SK-N-MC (cell line): ENCODE measurements around the gene CCL1.

Experiments
- DNase-seq: peaks from one replicate; pipeline ENCODE4 v3.0.0-alpha.2; 2011; ENCODE audit warnings: low read depth, low spot score
- H3K27ac ChIP-seq: fragments of 200-600 bp; sonication (generic); 2 replicates; pipeline ENCODE4 v1.5.1; 2016; ENCODE audit warnings: mixed run types
- H3K36me3 ChIP-seq: fragments of 200-600 bp; sonication (generic); 2 replicates; pipeline ENCODE4 v1.6.1; 2017; ENCODE audit warnings: antibody characterized with exemption, low read length, mixed read lengths; ENCODE audit not compliant: insufficient read depth
- H3K4me3 ChIP-seq: fragments of 200-600 bp; sonication (generic); 2 replicates; pipeline ENCODE4 v1.5.1; 2016
- H3K9ac ChIP-seq: fragments of 200-600 bp; sonication (generic); 2 replicates; pipeline ENCODE4 v1.8.0; 2017; ENCODE audit warnings: mixed run types, mixed read lengths; ENCODE audit not compliant: insufficient read length
- H3K9me3 ChIP-seq: fragments of 200-600 bp; sonication (generic); 2 replicates; pipeline ENCODE4 v1.6.1; 2017; ENCODE audit warnings: low read depth, mild to moderate bottlenecking, antibody characterized with exemption, low read length, moderate library complexity, mixed read lengths
- EZH2 ChIP-seq: fragments of 200-600 bp; sonication (generic); IDR thresholded peaks from one replicate; pipeline ENCODE4 v1.6.1; 2017; ENCODE audit warnings: antibody characterized with exemption
- FOXP2 ChIP-seq: optimal IDR thresholded peaks from 2 replicates; pipeline ENCODE3; 2011; ENCODE audit warnings: mild to moderate bottlenecking, moderate library complexity; ENCODE audit not compliant: insufficient read depth; ENCODE audit errors: extremely low read length, control extremely low read depth
- POLR2AphosphoS5 ChIP-seq: IDR thresholded peaks from 2 replicates; pipeline ENCODE4 v1.6.1; 2012; ENCODE audit warnings: mild to moderate bottlenecking, low read depth, low read length, borderline replicate concordance

CCL1 gene

DNA sequence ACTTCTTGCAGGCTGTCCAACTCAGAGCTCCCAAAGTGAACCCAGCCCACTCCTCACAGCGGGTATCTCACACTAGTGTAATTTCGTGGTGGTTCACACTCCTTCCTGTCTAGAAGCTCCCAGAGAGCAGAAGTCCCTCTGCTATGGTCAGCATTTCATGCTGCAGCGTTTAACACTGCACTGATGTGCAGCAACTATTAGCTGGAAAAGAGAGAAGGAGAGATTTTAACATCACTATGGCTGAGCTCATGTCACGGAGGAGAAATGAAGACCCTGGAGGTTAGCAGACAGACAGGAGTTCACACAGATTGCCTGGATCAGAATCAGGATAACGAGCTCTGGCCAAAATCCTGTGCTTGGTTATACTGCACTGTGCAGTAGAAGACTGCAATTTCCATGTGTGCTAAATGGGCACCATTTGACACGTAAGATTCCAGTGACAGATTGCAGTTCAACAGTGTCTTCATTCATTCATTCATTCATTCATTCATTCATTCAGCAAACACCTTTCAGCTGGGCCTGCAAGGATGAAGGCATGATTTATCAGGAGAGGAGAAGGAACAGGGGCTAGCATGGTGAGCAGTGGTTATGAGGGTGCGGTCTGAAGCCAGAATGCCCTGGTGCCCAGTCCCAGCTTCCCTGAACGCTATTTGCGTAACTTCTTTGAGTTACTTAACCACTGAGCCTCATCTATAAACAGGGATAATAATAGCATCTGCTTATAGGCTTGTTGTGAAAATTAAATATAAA lies 5.3 kb upstream of the CCL1 start:
- H3K27ac ChIP-seq: no peak overlapping the region
- no peaks in the 10 kb centered on the region for H3K9me3 ChIP-seq
- no peak for TF ChIP-seq POLR2AphosphoS5
- no peak for TF ChIP-seq EZH2
- no peak for TF ChIP-seq FOXP2
- H3K9ac ChIP-seq: no peak overlapping the region
- no peak overlapping the region for H3K4me3 ChIP-seq
- H3K36me3 ChIP-seq: no peaks in the 10 kb centered on the region
- no peak for DNase-seq

DNA sequence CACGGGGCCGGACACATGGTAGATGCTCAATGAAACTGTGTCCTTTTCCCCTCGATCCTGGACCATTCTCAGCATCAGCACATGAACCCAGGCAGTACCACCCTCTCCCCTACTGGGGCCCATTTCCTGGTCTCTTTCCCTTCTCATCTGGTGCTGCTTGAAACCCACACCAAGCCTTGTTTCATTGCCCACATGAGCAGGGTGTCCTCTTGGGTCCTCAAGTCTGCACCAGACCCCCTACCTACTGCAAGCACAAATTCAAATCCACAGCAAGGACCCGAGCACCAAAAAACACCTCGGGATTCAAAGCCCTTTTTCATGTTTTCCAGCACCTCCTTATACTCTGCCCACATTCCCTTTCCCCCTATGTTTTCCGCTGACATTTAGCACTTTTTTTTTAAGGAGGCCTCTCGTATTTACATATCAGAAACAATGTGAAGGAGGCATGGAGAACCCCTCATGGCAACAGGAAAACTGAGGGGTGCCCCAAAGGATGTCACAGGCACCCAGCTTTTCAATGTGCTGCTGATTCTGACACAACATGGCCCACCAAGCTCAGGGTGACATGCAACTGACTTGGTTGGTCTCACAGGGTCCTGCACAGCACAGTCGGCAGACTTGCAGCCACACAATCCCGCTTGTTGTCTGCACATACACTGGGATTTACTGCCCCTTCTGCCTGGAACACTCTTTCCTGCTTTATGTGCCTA lies 4.6 kb upstream of the CCL1 start:
- no peaks in the 10 kb centered on the region for H3K9me3 ChIP-seq
- H3K27ac ChIP-seq: no peak overlapping the region
- no peaks in the 10 kb centered on the region for H3K36me3 ChIP-seq
- H3K9ac ChIP-seq: no peak overlapping the region
- no peak for DNase-seq
- no peak overlapping the region for H3K4me3 ChIP-seq
- no peak for TF ChIP-seq POLR2AphosphoS5
- TF ChIP-seq EZH2: no peak
- no peak for TF ChIP-seq FOXP2

DNA sequence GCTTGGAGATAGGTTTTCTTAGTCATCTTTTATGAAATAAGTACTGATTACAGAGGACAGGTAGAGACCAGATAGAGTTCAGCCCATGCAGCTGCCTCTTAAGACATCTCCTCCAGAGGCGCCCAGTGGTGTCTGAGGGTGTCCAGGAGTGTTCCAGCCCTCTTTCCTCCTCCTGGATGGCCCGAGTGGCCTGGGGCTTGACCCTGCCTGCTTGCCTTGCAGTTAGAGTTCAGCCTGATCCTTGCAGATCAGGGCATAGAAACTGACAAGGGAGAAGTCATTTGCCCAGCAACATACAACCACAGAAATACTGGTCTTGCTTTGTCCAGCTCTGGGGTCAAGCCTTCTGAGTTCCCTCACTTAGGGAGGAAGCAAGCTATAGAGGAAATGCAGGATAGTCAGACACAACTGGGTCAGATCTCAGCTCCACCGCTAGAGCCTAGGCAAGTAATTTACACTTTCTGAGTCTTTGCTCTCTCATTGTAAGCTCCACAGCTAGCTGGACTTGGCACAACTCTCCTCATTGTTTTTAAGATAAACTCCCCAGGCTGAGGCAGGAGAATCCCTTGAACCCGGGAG lies 3.6 kb upstream of the CCL1 start:
- Histone ChIP-seq H3K36me3 (no peaks in the 10 kb centered on the region), H3K9ac (no peak overlapping the region), H3K27ac (no peak overlapping the region), H3K4me3 (no peak overlapping the region), H3K9me3 (no peaks in the 10 kb centered on the region)
- no peak for DNase-seq
- no peak for TF ChIP-seq FOXP2
- no peak for TF ChIP-seq POLR2AphosphoS5
- TF ChIP-seq EZH2: no peak

DNA sequence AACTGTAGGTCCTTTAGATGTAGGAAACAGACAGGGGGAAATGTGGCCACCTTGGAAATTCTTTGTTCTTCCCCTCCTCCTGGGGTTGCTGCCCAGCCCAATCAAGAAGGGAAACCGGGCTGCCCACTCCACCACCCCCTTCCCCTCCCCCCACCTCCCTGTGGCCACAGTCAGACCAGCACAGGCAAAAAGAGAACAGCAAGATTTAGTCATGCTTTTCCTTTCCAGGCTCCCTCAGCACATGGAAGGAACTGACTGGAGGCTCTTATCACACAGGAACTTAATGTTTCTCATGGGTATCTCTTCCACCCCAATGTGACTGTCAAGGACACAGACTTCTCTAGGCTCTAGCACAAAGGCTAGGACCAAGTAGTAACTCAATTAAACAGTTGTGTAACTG lies 3.0 kb upstream of the CCL1 start:
- Histone ChIP-seq H3K36me3 (no peaks in the 10 kb centered on the region), H3K27ac (no peak overlapping the region), H3K9me3 (no peaks in the 10 kb centered on the region), H3K9ac (no peak overlapping the region), H3K4me3 (no peak overlapping the region)
- no peak for TF ChIP-seq FOXP2
- TF ChIP-seq EZH2: no peak
- TF ChIP-seq POLR2AphosphoS5: no peak
- no peak for DNase-seq

DNA sequence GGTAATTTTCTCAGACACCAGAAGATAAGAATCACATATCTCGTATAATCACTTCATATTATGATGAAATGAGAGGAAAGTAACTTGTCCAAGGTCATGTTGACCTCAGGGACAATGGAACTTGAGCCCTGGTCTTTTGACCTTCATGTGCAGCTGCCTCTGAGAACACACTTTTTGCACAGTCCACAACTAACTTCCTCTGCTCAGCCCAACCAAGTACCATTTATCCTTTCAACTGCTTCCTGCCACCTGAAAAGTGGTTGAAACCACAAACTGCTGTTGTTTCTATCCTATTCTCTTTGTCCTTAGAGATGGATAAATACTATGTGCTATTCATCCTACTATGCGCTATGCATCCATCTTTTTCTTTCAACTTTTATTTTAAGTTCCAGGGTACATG lies 2.3 kb upstream of the CCL1 start:
- no peaks in the 10 kb centered on the region for H3K36me3 ChIP-seq
- H3K9me3 ChIP-seq: no peaks in the 10 kb centered on the region
- H3K27ac ChIP-seq: no peak overlapping the region
- H3K4me3 ChIP-seq: no peak overlapping the region
- no peak overlapping the region for H3K9ac ChIP-seq
- TF ChIP-seq FOXP2 (no peak), EZH2 (no peak), POLR2AphosphoS5 (no peak)
- no peak for DNase-seq

DNA sequence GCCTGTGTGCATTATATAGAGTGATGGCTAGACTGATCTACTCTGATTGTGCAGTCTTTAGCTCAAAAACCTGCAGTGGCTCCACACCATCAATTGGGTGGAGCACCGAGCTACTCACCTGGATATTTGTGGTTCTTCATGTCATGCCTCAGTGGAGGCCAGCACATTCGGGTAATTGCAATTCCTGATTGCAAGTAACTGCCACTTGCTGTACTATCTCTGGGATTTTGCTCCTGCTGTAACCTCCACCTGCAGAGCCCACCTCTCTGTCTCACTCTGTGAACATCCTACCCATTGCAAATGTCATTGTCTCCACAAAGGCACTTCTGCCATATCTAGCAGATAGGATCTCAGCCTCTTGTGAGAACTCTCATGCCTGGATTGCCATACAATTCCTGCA lies 1.7 kb upstream of the CCL1 start:
- Histone ChIP-seq H3K9ac (no peak overlapping the region), H3K27ac (no peak overlapping the region), H3K9me3 (no peaks in the 10 kb centered on the region), H3K4me3 (no peak overlapping the region), H3K36me3 (no peaks in the 10 kb centered on the region)
- DNase-seq: no peak
- TF ChIP-seq FOXP2 (no peak), POLR2AphosphoS5 (no peak), EZH2 (no peak)

DNA sequence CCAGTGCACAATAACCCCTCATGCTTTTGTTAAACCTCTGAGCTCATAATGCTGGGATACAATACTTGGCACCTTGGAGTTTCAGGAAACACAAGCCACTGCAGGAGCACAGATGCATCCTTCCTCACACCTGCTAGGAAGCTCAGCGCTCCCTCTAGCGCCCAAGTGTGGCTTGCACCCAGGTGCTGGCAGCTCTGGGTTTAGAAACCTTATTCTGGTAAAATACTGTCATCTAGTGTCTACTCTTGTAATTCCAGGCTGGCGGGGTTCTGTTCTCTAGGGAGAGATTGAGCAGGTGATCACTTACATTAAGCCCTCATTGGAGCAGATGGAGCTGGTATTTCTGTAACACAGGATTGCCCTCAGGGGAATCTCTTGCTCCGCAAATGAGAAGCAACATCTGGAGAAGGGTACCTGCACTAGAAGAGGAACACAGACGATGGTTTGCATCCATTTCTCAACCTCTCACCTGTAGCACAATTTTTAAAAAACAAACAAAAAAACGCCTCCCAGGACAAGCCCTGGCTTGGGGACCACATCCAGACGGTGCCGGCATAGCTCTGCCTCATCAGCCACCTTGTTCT lies 1.5 kb downstream of the CCL1 start:
- no peak overlapping the region for H3K9ac ChIP-seq
- peak; percentile 52 for DNase-seq
- no peaks in the 10 kb centered on the region for H3K36me3 ChIP-seq
- H3K27ac ChIP-seq: no peak overlapping the region
- H3K4me3 ChIP-seq: no peak overlapping the region
- H3K9me3 ChIP-seq: no peaks in the 10 kb centered on the region
- no peak for TF ChIP-seq POLR2AphosphoS5
- TF ChIP-seq FOXP2: no peak
- no peak for TF ChIP-seq EZH2

DNA sequence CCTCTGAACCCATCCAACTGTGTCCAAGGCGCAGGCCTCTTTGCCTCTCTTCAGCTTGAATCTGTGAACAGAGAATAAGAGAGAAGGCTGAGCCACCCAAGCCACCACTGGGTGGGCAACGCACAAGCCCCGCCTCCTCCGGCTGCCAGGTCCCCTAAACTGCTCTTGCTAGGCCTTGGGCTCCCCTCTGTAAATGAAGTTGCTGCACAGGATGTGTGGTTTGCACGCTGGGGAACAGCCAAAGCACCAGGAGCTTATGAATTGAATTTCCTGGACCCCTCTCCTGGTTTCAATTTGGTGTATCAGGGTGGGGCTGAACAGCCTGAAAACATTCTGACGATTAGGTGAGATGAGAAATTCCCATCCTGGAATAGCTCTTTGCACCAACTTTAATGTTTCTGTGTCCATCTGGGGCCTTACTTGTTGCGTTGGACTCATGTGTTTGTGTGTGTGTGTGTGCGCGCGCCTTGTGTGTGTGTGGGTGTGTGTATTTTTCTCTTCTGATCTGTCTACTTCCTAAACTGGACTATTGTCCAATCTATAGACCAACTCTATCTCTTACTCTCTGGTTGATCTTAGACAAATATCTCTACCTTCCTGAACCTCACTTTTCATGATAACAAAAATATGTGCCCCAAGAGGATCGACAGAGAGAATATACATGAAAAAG lies 2.3 kb downstream of the CCL1 start:
- Histone ChIP-seq H3K27ac (no peak overlapping the region), H3K4me3 (no peak overlapping the region), H3K9ac (no peak overlapping the region), H3K9me3 (no peaks in the 10 kb centered on the region), H3K36me3 (no peaks in the 10 kb centered on the region)
- no peak for DNase-seq
- TF ChIP-seq FOXP2: no peak
- no peak for TF ChIP-seq EZH2
- no peak for TF ChIP-seq POLR2AphosphoS5
